ENCODE measurements around the gene TRIM7. TPM values are rescaled to one million over a fixed set of nuclear protein-coding genes. Genes with fewer than 3 reads are reported as not detected.

Gene TRIM7
- total and polyA plus RNA-seq, 9 of the 15 experiments (the other 6 are each of a cell fraction or from before 2014, with no cell fraction given) = 2.6 to 14.9 (median 8.9) TPM

GRCh38 chr5:181245427-181246275 is 40.7 kb upstream of the TRIM7 start (continued):
- TF ChIP-seq ZSCAN29 (IDR thresholded peaks at IDR 0.05) (0 out of 2 replicates have a peak, but pooled peaks have one; percentile 13), DNMT1 (IDR thresholded peaks at IDR 0.05) (0 out of 2 replicates have a peak, but pooled peaks have one; percentile 23), RNF219 (CRISPR knock-in tag; IDR thresholded peaks at IDR 0.05) (no peak), KDM5B (IDR thresholded peaks at IDR 0.05; ENCODE audit: insufficient replicate concordance, low read depth, low read length) (peak; percentile 77), MEF2A (IDR thresholded peaks at IDR 0.05; ENCODE audit: control insufficient read depth, low read depth, low read length) (no peak)
